Nephron (organoid): ENCODE data around the gene MUC5B.
"Not testable (repeated sequence)": the region's sequence is repeated elsewhere in the genome, so short reads cannot be mapped to it uniquely, and the experiment has no call there.

Experiments used
- H3K27ac Mint-ChIP-seq, 3 experiments: 2 replicates each; pipeline ENCODE4 v1.8.0; 2020; ENCODE audit warnings: mixed read lengths in 3 of 3, mild to moderate bottlenecking in 2 of 3, moderate library complexity in 1 of 3
- H3K27me3 Mint-ChIP-seq: 2 replicates; pipeline ENCODE4 v1.8.0; 2021; ENCODE audit warnings: low read depth, mild to moderate bottlenecking, moderate library complexity, mixed read lengths
- H3K36me3 Mint-ChIP-seq: 2 replicates; pipeline ENCODE4 v1.8.0; 2020; ENCODE audit warnings: low read depth, mixed read lengths
- H3K4me1 Mint-ChIP-seq: 2 replicates; pipeline ENCODE4 v1.8.0; 2020; ENCODE audit warnings: mixed read lengths
- H3K4me3 Mint-ChIP-seq, 3 experiments: 2 replicates each; pipeline ENCODE4 v1.8.0; 2020; ENCODE audit warnings: mild to moderate bottlenecking in 3 of 3, mixed read lengths in 3 of 3, moderate library complexity in 2 of 3
- H3K9me3 Mint-ChIP-seq: 2 replicates; pipeline ENCODE4 v1.8.0; 2020; ENCODE audit warnings: mixed read lengths
- CTCF ChIP-seq, 3 experiments: fragments of 200-600 bp; sonication (generic); IDR thresholded peaks; one replicate each; pipeline ENCODE4 v1.5.0; 2021; ENCODE audit warnings: antibody characterized with exemption in 3 of 3; ENCODE audit not compliant: unreplicated experiment in 3 of 3

Gene MUC5B, protein sequence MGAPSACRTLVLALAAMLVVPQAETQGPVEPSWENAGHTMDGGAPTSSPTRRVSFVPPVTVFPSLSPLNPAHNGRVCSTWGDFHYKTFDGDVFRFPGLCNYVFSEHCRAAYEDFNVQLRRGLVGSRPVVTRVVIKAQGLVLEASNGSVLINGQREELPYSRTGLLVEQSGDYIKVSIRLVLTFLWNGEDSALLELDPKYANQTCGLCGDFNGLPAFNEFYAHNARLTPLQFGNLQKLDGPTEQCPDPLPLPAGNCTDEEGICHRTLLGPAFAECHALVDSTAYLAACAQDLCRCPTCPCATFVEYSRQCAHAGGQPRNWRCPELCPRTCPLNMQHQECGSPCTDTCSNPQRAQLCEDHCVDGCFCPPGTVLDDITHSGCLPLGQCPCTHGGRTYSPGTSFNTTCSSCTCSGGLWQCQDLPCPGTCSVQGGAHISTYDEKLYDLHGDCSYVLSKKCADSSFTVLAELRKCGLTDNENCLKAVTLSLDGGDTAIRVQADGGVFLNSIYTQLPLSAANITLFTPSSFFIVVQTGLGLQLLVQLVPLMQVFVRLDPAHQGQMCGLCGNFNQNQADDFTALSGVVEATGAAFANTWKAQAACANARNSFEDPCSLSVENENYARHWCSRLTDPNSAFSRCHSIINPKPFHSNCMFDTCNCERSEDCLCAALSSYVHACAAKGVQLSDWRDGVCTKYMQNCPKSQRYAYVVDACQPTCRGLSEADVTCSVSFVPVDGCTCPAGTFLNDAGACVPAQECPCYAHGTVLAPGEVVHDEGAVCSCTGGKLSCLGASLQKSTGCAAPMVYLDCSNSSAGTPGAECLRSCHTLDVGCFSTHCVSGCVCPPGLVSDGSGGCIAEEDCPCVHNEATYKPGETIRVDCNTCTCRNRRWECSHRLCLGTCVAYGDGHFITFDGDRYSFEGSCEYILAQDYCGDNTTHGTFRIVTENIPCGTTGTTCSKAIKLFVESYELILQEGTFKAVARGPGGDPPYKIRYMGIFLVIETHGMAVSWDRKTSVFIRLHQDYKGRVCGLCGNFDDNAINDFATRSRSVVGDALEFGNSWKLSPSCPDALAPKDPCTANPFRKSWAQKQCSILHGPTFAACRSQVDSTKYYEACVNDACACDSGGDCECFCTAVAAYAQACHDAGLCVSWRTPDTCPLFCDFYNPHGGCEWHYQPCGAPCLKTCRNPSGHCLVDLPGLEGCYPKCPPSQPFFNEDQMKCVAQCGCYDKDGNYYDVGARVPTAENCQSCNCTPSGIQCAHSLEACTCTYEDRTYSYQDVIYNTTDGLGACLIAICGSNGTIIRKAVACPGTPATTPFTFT (N-terminal part only)

GRCh38 chr11:1222491-1223345, at the start of gene MUC5B:
Gene MUC5B, plus strand, starts transcription at chr11:1223066. Its CDS starts 58 bp downstream, at chr11:1223124.
- H3K4me1 Mint-ChIP-seq: no peaks in the 10 kb centered on the region
- no peak for TF ChIP-seq CTCF (IDR thresholded peaks at IDR 0.05; ENCODE audit: unreplicated experiment in 3 of 3)
- no peaks in the 10 kb centered on the region for H3K36me3 Mint-ChIP-seq
- no peak within 1 kb of the TSS for H3K27ac Mint-ChIP-seq
- no peak within 1 kb of the TSS for H3K4me3 Mint-ChIP-seq
- H3K9me3 Mint-ChIP-seq: no peaks in the 10 kb centered on the region
- H3K27me3 Mint-ChIP-seq: peaks cover 9% of the 10 kb centered on the region

DNA sequence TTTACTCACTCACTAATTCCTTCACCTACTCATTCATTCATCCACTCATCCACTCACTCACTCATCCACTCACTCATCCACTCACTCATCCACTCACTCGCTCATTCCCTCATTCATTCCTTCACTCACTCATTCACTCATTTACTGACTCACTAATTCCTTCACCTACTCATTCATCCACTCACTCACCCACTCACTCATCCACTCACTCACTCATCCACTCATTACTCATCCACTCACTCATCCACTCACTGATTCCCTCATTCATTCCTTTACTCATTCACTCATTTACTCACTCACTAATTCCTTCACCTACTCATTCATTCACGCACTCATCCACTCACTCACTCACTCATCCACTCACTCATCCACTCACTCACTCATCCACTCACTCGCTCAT, 49.5 kb upstream of the MUC5B start:
- not testable (repeated sequence) for H3K4me1 Mint-ChIP-seq, H3K27ac Mint-ChIP-seq, H3K4me3 Mint-ChIP-seq, H3K9me3 Mint-ChIP-seq, H3K36me3 Mint-ChIP-seq
- peaks cover 10% of the 10 kb centered on the region for H3K27me3 Mint-ChIP-seq

- H3K36me3 Mint-ChIP-seq: peaks cover 9% of the 10 kb centered on the region
- peaks cover 10% of the 10 kb centered on the region for H3K27me3 Mint-ChIP-seq
- H3K4me3 Mint-ChIP-seq: no peak overlapping the region
- peaks cover 8% of the 10 kb centered on the region for H3K9me3 Mint-ChIP-seq
- no peaks in the 10 kb centered on the region for H3K4me1 Mint-ChIP-seq
- TF ChIP-seq CTCF (IDR thresholded peaks at IDR 0.05; ENCODE audit: unreplicated experiment in 3 of 3): no peak
- H3K27ac Mint-ChIP-seq: no peak overlapping the region
Observed at GRCh38 chr11:1174441-1175370, 48.2 kb upstream of the MUC5B start.

DNA sequence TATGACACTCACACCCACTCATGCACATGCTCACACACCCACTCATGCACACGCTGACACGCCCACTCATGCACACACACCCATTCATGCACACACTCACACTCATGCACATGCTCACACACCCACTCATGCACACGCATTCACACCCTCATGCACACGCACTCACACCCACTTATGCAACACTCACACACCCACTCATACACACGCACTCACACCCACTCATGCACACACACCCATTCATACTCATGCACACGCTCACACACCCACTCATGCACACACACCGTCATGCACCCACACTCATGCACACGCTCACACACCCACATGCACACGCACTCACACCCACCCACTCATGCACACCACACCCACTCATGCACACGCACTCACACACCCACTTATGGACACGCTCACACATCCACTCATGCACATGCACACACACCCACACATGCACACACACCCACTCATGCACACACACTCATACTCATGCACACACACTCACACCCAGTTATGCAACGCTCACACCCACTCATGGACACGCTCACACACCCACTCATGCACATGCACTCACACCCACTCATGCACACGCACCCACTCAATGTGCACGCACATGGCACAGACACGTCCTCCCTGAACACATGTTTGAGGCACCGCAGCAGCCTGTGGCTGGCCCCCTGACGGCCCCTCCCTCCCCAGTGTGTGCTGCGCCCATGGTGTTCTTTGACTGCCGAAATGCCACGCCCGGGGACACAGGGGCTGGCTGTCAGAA, 47.2 kb upstream of the MUC5B start:
- Mint-ChIP-seq H3K36me3 (peaks cover 8% of the 10 kb centered on the region), H3K4me3 (no peak overlapping the region), H3K27ac (no peak overlapping the region), H3K4me1 (no peaks in the 10 kb centered on the region), H3K27me3 (peaks cover 9% of the 10 kb centered on the region), H3K9me3 (peaks cover 8% of the 10 kb centered on the region)
- TF ChIP-seq CTCF (IDR thresholded peaks at IDR 0.05; ENCODE audit: unreplicated experiment in 3 of 3): no peak
